Measurements from ENCODE around the gene SCRN1.

Gene SCRN1

GRCh38 chr7:30001998-30002397 is 12.4 kb upstream of the SCRN1 start:
- Histone ChIP-seq H3K36me3 (no peaks in the 10 kb centered on the region), H3K9me3 (ENCODE audit: severe bottlenecking) (no peaks in the 10 kb centered on the region), H3K27me3 (ENCODE audit: insufficient read depth, low read depth, severe bottlenecking) (no peaks in the 10 kb centered on the region), H3K4me3 (ENCODE audit: low read depth, low read length) (no peak overlapping the region), H3K27ac (no peak overlapping the region)
- no peak for DNase-seq
- no peak for TF ChIP-seq CTCF (IDR thresholded peaks at IDR 0.05; ENCODE audit: low read depth, low read length)

- Histone ChIP-seq H3K27ac (no peak overlapping the region), H3K4me3 (ENCODE audit: low read depth, low read length) (no peak overlapping the region), H3K36me3 (no peaks in the 10 kb centered on the region), H3K9me3 (ENCODE audit: severe bottlenecking) (peaks cover 2% of the 10 kb centered on the region), H3K27me3 (ENCODE audit: insufficient read depth, low read depth, severe bottlenecking) (no peaks in the 10 kb centered on the region)
- DNase-seq, result no peak
- TF ChIP-seq CTCF (IDR thresholded peaks at IDR 0.05; ENCODE audit: low read depth, low read length), result no peak
These were observed 8.9 kb upstream of the SCRN1 start for GRCh38 chr7:29998489-29998888.

- H3K27me3 ChIP-seq (ENCODE audit: insufficient read depth, low read depth, severe bottlenecking), result no peaks in the 10 kb centered on the region
- no peak overlapping the region for H3K27ac ChIP-seq
These were observed 6.7 kb upstream of the SCRN1 start for GRCh38 chr7:29996321-29996720.

GRCh38 chr7:29995652-29996051 is 6.1 kb upstream of the SCRN1 start:
- Histone ChIP-seq H3K9me3 (ENCODE audit: severe bottlenecking) (peaks cover 5% of the 10 kb centered on the region), H3K36me3 (no peaks in the 10 kb centered on the region), H3K27ac (no peak overlapping the region), H3K27me3 (ENCODE audit: insufficient read depth, low read depth, severe bottlenecking) (no peaks in the 10 kb centered on the region), H3K4me3 (ENCODE audit: low read depth, low read length) (no peak overlapping the region)
- no peak for DNase-seq
- no peak for TF ChIP-seq CTCF (IDR thresholded peaks at IDR 0.05; ENCODE audit: low read depth, low read length)

More at GRCh38 chr7:29996321-29996720, 6.7 kb upstream of the SCRN1 start:
- no peak overlapping the region for H3K4me3 ChIP-seq (ENCODE audit: low read depth, low read length)
- H3K9me3 ChIP-seq (ENCODE audit: severe bottlenecking), result peaks cover 5% of the 10 kb centered on the region
- DNase-seq, result no peak
- no peaks in the 10 kb centered on the region for H3K36me3 ChIP-seq
- TF ChIP-seq CTCF (IDR thresholded peaks at IDR 0.05; ENCODE audit: low read depth, low read length), result no peak

GRCh38 chr7:29993140-29993539 is 3.5 kb upstream of the SCRN1 start:
- no peak for TF ChIP-seq CTCF (IDR thresholded peaks at IDR 0.05; ENCODE audit: low read depth, low read length)
- no peak for DNase-seq
- peaks cover 5% of the 10 kb centered on the region for H3K9me3 ChIP-seq (ENCODE audit: severe bottlenecking)
- H3K4me3 ChIP-seq (ENCODE audit: low read depth, low read length), result no peak overlapping the region
- peaks cover 4% of the 10 kb centered on the region for H3K36me3 ChIP-seq
- H3K27ac ChIP-seq, result no peak overlapping the region
- no peaks in the 10 kb centered on the region for H3K27me3 ChIP-seq (ENCODE audit: insufficient read depth, low read depth, severe bottlenecking)

GRCh38 chr7:29991937-29992336 is 2.3 kb upstream of the SCRN1 start:
- Histone ChIP-seq H3K36me3 (peaks cover 7% of the 10 kb centered on the region), H3K4me3 (ENCODE audit: low read depth, low read length) (no peak overlapping the region), H3K27ac (no peak overlapping the region), H3K27me3 (ENCODE audit: insufficient read depth, low read depth, severe bottlenecking) (no peaks in the 10 kb centered on the region), H3K9me3 (ENCODE audit: severe bottlenecking) (peaks cover 5% of the 10 kb centered on the region)
- no peak for DNase-seq
- TF ChIP-seq CTCF (IDR thresholded peaks at IDR 0.05; ENCODE audit: low read depth, low read length), result no peak

Data from WERI-Rb-1 (cell line).